Gastroesophageal sphincter (tissue), 3 donors: ENCODE measurements around the gene CENPL.

Experiments used
- POLR2A ChIP-seq, 2 donors: fragments of 450-650 bp; IDR thresholded peaks; one replicate each; pipeline ENCODE4 v1.6.1; 2017; ENCODE audit warnings: antibody characterized with exemption in 2 of 2, mild to moderate bottlenecking in 2 of 2, moderate library complexity in 1 of 2
- TF ChIP-seq, protein P1 (sequence below), 4 experiments: fragments of 200-600 bp in 2 of 4; fragments of 450-650 bp in 2 of 4; sonication (generic) in 1 of 4; IDR thresholded peaks; one replicate each; pipeline ENCODE4 v1.5.1; 2017 to 2019; ENCODE audit warnings: antibody characterized with exemption in 4 of 4, mild to moderate bottlenecking in 2 of 4, moderate library complexity in 2 of 4

DNA sequence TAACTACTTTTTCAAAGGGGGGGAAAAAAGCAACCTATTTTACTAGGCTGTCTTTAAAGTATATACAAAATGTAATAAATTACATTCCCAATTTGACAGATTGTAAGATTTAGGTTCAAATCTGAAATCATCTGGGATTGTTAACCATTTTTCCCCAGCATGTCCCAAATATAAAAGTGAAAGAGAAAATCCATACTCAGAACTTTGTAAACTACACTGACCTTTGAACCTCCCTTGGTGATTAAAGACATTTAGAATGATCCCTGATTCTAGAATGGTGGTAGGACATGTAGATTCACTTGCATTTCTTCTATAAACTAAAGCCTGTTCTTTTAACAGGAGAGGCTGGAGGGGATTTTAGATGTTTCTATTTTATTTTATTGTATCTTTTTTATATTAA lies 70.9 kb downstream of the CENPL start:
- TF ChIP-seq POLR2A (IDR thresholded peaks at IDR 0.05) = no peak
- TF ChIP-seq, protein P1, sequence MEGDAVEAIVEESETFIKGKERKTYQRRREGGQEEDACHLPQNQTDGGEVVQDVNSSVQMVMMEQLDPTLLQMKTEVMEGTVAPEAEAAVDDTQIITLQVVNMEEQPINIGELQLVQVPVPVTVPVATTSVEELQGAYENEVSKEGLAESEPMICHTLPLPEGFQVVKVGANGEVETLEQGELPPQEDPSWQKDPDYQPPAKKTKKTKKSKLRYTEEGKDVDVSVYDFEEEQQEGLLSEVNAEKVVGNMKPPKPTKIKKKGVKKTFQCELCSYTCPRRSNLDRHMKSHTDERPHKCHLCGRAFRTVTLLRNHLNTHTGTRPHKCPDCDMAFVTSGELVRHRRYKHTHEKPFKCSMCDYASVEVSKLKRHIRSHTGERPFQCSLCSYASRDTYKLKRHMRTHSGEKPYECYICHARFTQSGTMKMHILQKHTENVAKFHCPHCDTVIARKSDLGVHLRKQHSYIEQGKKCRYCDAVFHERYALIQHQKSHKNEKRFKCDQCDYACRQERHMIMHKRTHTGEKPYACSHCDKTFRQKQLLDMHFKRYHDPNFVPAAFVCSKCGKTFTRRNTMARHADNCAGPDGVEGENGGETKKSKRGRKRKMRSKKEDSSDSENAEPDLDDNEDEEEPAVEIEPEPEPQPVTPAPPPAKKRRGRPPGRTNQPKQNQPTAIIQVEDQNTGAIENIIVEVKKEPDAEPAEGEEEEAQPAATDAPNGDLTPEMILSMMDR (IDR thresholded peaks at IDR 0.05) = no peak
